Measurements from ENCODE around the gene GGCX.
"Not testable (repeated sequence)": the region's sequence is repeated elsewhere in the genome, so short reads cannot be mapped to it uniquely, and the experiment has no call there.

Gene GGCX

GRCh38 chr2:85595301-85596025 is 34.2 kb upstream of the GGCX start, which contains the start of gene RNF181:
TSS of gene RNF181 (plus strand) at chr2:85595745. CDS start at chr2:85595764, 19 bp downstream.
- Histone ChIP-seq H3K27me3 (ENCODE audit: low read length) (no peaks in the 10 kb centered on the region), H3K9ac (ENCODE audit: low read length) (peak within 1 kb of the TSS; percentile 86), H3K27ac (ENCODE audit: low read depth, low read length) (peak within 1 kb of the TSS; percentile 38), H4K20me1 (ENCODE audit: low read depth, low read length) (no peaks in the 10 kb centered on the region), H3K4me3 (ENCODE audit: insufficient read depth, low read length, poor library complexity, severe bottlenecking) (peak within 1 kb of the TSS; percentile 91), H3K4me2 (ENCODE audit: low read depth, low read length, poor library complexity, severe bottlenecking) (peak within 1 kb of the TSS; percentile 90), H3K79me2 (ENCODE audit: insufficient read depth, low read length) (peaks cover 15% of the 10 kb centered on the region), H3F3A (ENCODE audit: insufficient read depth) (no peaks in the 10 kb centered on the region), H2AFZ (ENCODE audit: low read depth, low read length, severe bottlenecking) (peak within 1 kb of the TSS; percentile 85), H3K9me3 (ENCODE audit: insufficient read depth, low read length) (no peaks in the 10 kb centered on the region), H3K9me2 (replicated peaks; ENCODE audit: insufficient read depth, low read length) (no peaks in the 10 kb centered on the region), H3K36me3 (ENCODE audit: low read length) (no peaks in the 10 kb centered on the region)
- TF ChIP-seq CTCF (IDR thresholded peaks at IDR 0.05; ENCODE audit: insufficient read depth, low read length, poor library complexity, severe bottlenecking) = no peak
- no peak for TF ChIP-seq EZH2phosphoT487 (conservative IDR thresholded peaks at IDR 0.05; ENCODE audit: low read length)

GRCh38 chr2:85594715-85595300 is 33.5 kb upstream of the GGCX start:
- peak overlapping the region; percentile 90 for H3K4me2 ChIP-seq (ENCODE audit: low read depth, low read length, poor library complexity, severe bottlenecking)
- peak overlapping the region; percentile 45 for H2AFZ ChIP-seq (ENCODE audit: low read depth, low read length, severe bottlenecking)
- H3K36me3 ChIP-seq (ENCODE audit: low read length) = no peaks in the 10 kb centered on the region
- no peak for TF ChIP-seq CTCF (IDR thresholded peaks at IDR 0.05; ENCODE audit: insufficient read depth, low read length, poor library complexity, severe bottlenecking)
- no peak for TF ChIP-seq EZH2phosphoT487 (conservative IDR thresholded peaks at IDR 0.05; ENCODE audit: low read length)
- H3K27me3 ChIP-seq (ENCODE audit: low read length) = no peaks in the 10 kb centered on the region
- no peaks in the 10 kb centered on the region for H3F3A ChIP-seq (ENCODE audit: insufficient read depth)
- H3K9ac ChIP-seq (ENCODE audit: low read length) = peak overlapping the region; percentile 86
- H3K27ac ChIP-seq (ENCODE audit: low read depth, low read length) = peak overlapping the region; percentile 38
- peak overlapping the region; percentile 91 for H3K4me3 ChIP-seq (ENCODE audit: insufficient read depth, low read length, poor library complexity, severe bottlenecking)
- no peaks in the 10 kb centered on the region for H3K9me2 ChIP-seq (replicated peaks; ENCODE audit: insufficient read depth, low read length)
- no peaks in the 10 kb centered on the region for H4K20me1 ChIP-seq (ENCODE audit: low read depth, low read length)
- H3K79me2 ChIP-seq (ENCODE audit: insufficient read depth, low read length) = peaks cover 15% of the 10 kb centered on the region
- no peaks in the 10 kb centered on the region for H3K9me3 ChIP-seq (ENCODE audit: insufficient read depth, low read length)

- Histone ChIP-seq H2AFZ (ENCODE audit: low read depth, low read length, severe bottlenecking) (no peak overlapping the region), H4K20me1 (ENCODE audit: low read depth, low read length) (no peaks in the 10 kb centered on the region), H3F3A (ENCODE audit: insufficient read depth) (no peaks in the 10 kb centered on the region), H3K27ac (ENCODE audit: low read depth, low read length) (no peak overlapping the region), H3K79me2 (ENCODE audit: insufficient read depth, low read length) (peaks cover 15% of the 10 kb centered on the region), H3K4me3 (ENCODE audit: insufficient read depth, low read length, poor library complexity, severe bottlenecking) (no peak overlapping the region), H3K9ac (ENCODE audit: low read length) (no peak overlapping the region), H3K9me3 (ENCODE audit: insufficient read depth, low read length) (no peaks in the 10 kb centered on the region), H3K27me3 (ENCODE audit: low read length) (no peaks in the 10 kb centered on the region), H3K9me2 (replicated peaks; ENCODE audit: insufficient read depth, low read length) (no peaks in the 10 kb centered on the region), H3K4me2 (ENCODE audit: low read depth, low read length, poor library complexity, severe bottlenecking) (no peak overlapping the region), H3K36me3 (ENCODE audit: low read length) (no peaks in the 10 kb centered on the region)
- TF ChIP-seq EZH2phosphoT487 (conservative IDR thresholded peaks at IDR 0.05; ENCODE audit: low read length) (no peak), CTCF (IDR thresholded peaks at IDR 0.05; ENCODE audit: insufficient read depth, low read length, poor library complexity, severe bottlenecking) (no peak)
These were observed 31.7 kb upstream of the GGCX start for GRCh38 chr2:85593023-85593422.

GRCh38 chr2:85592299-85592698 is 31.0 kb upstream of the GGCX start:
- H3K4me3 ChIP-seq (ENCODE audit: insufficient read depth, low read length, poor library complexity, severe bottlenecking); H3K36me3 ChIP-seq (ENCODE audit: low read length); H3F3A ChIP-seq (ENCODE audit: insufficient read depth); H3K4me2 ChIP-seq (ENCODE audit: low read depth, low read length, poor library complexity, severe bottlenecking); H4K20me1 ChIP-seq (ENCODE audit: low read depth, low read length); H3K27me3 ChIP-seq (ENCODE audit: low read length); H3K9me3 ChIP-seq (ENCODE audit: insufficient read depth, low read length); H2AFZ ChIP-seq (ENCODE audit: low read depth, low read length, severe bottlenecking); H3K9me2 ChIP-seq (replicated peaks; ENCODE audit: insufficient read depth, low read length); H3K27ac ChIP-seq (ENCODE audit: low read depth, low read length); H3K9ac ChIP-seq (ENCODE audit: low read length): not testable (repeated sequence)
- peaks cover 15% of the 10 kb centered on the region for H3K79me2 ChIP-seq (ENCODE audit: insufficient read depth, low read length)

Data from SU-DHL-6 (cell line).